C4-2B (cell line): ENCODE data around the gene ADARB2.

ENCODE experiments used
- H3K27ac ChIP-seq: fragments of 450-650 bp; 2 replicates; pipeline ENCODE4 v1.5.1; 2017
- CTCF ChIP-seq: fragments of 450-650 bp; conservative IDR thresholded peaks from 2 replicates; pipeline ENCODE4 v1.5.1; 2017; ENCODE audit warnings: mild to moderate bottlenecking
- ZFX ChIP-seq: fragments of 450-650 bp; IDR thresholded peaks from 2 replicates; pipeline ENCODE4 v1.6.1; 2017

The ADARB2 gene

GRCh38 chr10:1186683-1186990 lies 550.7 kb downstream of the ADARB2 start:
- no peak overlapping the region for H3K27ac ChIP-seq
- TF ChIP-seq ZFX (no peak), CTCF (no peak)

- no peak for TF ChIP-seq CTCF
- TF ChIP-seq ZFX, result no peak
Measured at GRCh38 chr10:1185911-1186682, 551.2 kb downstream of the ADARB2 start.

DNA sequence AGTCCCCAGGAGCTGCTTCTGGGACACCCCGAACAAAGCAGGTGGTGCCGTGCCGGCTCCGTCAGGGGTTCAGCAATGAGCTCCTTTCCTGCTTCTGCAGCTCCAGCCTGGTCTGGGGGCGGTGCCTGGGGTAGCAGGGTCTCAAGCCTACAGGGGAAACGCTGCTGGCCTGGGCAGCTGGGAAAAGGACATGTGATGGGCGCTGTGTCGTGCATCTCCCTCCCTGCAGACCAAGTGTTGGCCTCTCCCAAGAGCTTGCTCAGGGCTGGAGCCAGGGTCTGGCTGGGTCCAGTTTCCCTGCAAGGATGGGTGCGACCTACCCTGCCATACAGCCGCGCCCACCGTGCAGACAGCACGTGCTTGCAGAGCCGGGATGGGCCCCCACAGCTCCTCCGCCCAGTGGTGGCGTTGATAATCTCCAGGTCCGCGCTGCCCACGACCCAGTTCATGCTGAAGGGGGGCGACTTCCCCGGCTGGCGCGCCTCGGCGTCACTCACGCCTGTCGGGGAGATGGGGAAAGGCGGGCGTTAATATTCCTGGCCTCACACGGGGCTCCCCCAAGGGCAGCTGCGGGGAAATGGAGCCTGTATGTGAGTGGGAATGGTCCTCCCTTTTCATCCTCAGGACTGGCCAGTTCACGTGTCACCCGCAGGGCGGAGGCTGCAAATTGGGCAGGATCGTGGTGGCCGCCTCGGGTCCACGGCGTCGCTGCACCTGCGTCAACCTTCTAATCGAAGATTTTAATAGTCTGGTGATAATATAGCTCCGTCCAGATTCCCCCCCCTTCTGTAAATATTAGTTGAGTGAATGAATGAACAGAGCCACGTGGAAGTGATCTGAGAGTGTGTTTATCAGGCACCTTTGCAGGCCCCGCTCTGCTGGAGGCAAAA lies 552.5 kb downstream of the ADARB2 start:
- H3K27ac ChIP-seq, result no peak overlapping the region
- TF ChIP-seq CTCF (no peak), ZFX (no peak)

More at GRCh38 chr10:1185911-1186682, 551.2 kb downstream of the ADARB2 start:
- H3K27ac ChIP-seq, result no peak overlapping the region

GRCh38 chr10:1183701-1184100 lies 553.6 kb downstream of the ADARB2 start:
- no peak overlapping the region for H3K27ac ChIP-seq
- TF ChIP-seq ZFX, result no peak
- TF ChIP-seq CTCF, result no peak

- H3K27ac ChIP-seq, result no peak overlapping the region
- TF ChIP-seq ZFX, result no peak
- no peak for TF ChIP-seq CTCF
Measured at GRCh38 chr10:1183033-1183396, 554.3 kb downstream of the ADARB2 start.

GRCh38 chr10:1182280-1183032 lies 554.9 kb downstream of the ADARB2 start:
- no peak for TF ChIP-seq ZFX
- TF ChIP-seq CTCF, result no peak
- H3K27ac ChIP-seq, result no peak overlapping the region
